Thoracic aorta (tissue), 2 donors: ENCODE measurements around the gene GPSM1. TPM values are rescaled to one million over a fixed set of nuclear protein-coding genes. Genes with fewer than 3 reads are reported as not detected.

Source experiments
- ATAC-seq: fragments of 150-250 bp; one replicate; pipeline ENCODE4 v1.8.0; 2017; ENCODE audit warnings: low read depth; ENCODE audit not compliant: insufficient number of reproducible peaks, low FRiP score
- DNase-seq: peaks from one replicate; pipeline ENCODE4 v3.0.0-alpha.2; 2020; ENCODE audit warnings: low spot score
- H3K27ac ChIP-seq, 2 donors: fragments of 200-600 bp; sonication (generic); 1 replicate in 1 of 2; 2 replicates in 1 of 2; pipeline ENCODE4 v1.5.1; 2016; ENCODE audit warnings: mild to moderate bottlenecking in 2 of 2, moderate library complexity in 2 of 2
- H3K27me3 ChIP-seq: fragments of 200-600 bp; sonication (generic); replicated peaks from 2 replicates; pipeline ENCODE4 v1.6.0; 2016; ENCODE audit warnings: mild to moderate bottlenecking; ENCODE audit not compliant: insufficient read depth
- H3K36me3 ChIP-seq: fragments of 200-600 bp; sonication (generic); one replicate; pipeline ENCODE4 v1.5.1; 2016
- H3K4me1 ChIP-seq, 2 donors: fragments of 200-600 bp; sonication (generic); 1 replicate in 1 of 2; 2 replicates in 1 of 2; pipeline versions ENCODE4 v1.5.1 to v1.6.0; 2016; ENCODE audit warnings: low read depth in 2 of 2, mild to moderate bottlenecking in 1 of 2; ENCODE audit not compliant: control insufficient read depth in 1 of 2
- H3K4me3 ChIP-seq: fragments of 200-600 bp; sonication (generic); 2 replicates; pipeline ENCODE4 v1.5.1; 2016; ENCODE audit warnings: mild to moderate bottlenecking
- H3K9me3 ChIP-seq: fragments of 200-600 bp; sonication (generic); 2 replicates; pipeline ENCODE4 v1.5.1; 2016
- CTCF ChIP-seq: fragments of 200-600 bp; sonication (generic); IDR thresholded peaks from one replicate; pipeline ENCODE4 v1.5.1; 2019; ENCODE audit warnings: antibody characterized with exemption
- total RNA-seq, 2 donors: library from RNA; depleted of rRNA; stranded (reverse); fragments of >200 nt; gene quantifications; one replicate each; pipeline versions ENCODE4 v1.1.0 to v1.2.3, GENCODE V29; 2016

GPSM1 gene
- total RNA-seq, 2 donors from 2014 or later, result 29.2 to 33.6 TPM

DNA sequence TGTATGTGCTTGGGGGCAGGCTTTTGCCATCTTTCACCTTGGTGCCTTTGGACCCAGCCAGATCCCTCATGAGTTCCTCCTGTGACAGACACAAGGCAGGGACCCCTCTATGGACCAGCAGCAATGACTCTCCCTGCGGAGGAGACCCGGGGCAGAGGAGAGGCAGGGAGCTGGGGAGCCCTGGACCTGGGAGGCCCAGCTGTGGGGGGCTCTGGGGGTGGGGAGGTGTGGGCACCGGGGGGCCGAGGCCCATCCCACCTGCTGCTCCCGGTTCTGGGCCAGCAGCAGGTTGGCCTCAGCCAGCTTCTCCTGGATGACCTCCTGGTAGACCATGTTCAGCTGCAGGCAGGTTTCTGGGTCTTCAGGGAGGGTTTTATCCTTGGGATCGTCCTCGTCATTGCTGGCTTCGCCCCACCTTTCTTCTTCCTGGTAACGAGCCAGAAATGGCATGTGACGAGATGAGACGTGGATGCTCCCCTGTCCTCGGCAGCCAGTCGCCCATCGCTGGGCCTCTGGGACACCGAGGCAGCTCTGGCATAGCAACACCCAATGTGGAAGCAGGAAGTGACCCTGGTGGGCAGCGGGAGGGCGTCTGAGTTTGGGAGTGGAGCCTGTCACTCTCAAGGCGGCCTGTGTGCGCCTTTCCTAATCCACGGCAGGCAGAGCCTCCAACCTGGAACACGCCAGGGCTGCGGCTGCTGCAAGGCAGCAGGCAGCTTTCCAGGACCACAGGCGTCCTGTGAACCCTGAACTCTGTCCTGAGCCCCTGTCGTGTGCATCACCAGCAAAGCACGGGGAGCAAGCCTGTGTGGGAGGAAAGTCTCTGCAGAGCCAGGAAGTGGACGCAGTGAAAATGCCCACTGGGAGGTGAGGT lies 68.2 kb downstream of the GPSM1 start:
- no peak for ATAC-seq
- peaks cover 46% of the 10 kb centered on the region for H3K36me3 ChIP-seq

GRCh38 chr9:136396219-136396515 lies 68.8 kb downstream of the GPSM1 start:
- Histone ChIP-seq H3K4me3 (no peak overlapping the region), H3K36me3 (peaks cover 46% of the 10 kb centered on the region), H3K9me3 (no peaks in the 10 kb centered on the region), H3K27me3 (no peaks in the 10 kb centered on the region), H3K4me1 (peaks cover 13 to 22% of the 10 kb centered on the region in 2 donors), H3K27ac (no peak overlapping the region)
- ATAC-seq (no peak), DNase-seq (no peak)
- TF ChIP-seq CTCF, result no peak

More for the DNA sequence above, 68.2 kb downstream of the GPSM1 start:
- Histone ChIP-seq H3K27me3 (no peaks in the 10 kb centered on the region), H3K4me3 (no peak overlapping the region), H3K9me3 (no peaks in the 10 kb centered on the region), H3K27ac (no peak overlapping the region), H3K4me1 (peaks cover 12 to 19% of the 10 kb centered on the region in 2 donors)
- DNase-seq, result no peak
- TF ChIP-seq CTCF, result no peak

DNA sequence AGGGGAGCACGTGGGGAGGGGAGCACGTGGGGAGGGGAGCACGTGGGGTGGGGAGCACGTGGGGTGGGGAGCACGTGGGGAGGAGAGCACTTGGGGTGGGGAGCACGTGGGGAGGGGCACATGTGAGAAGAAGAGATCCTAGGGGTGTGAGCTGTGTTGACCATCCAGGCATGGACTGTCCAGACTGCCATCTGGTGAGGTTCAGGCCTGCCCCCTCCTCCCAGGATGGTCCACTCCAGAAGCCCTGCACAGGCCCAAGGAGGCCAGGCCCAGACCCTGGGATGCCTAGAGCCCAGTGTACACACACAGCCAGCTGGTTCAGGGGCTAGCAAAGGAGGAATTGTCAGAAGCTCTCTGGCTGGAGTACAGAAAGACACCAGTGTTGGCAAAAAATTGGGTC lies 70.3 kb downstream of the GPSM1 start:
- no peak overlapping the region for H3K27ac ChIP-seq
- DNase-seq (no peak), ATAC-seq (no peak)
- H3K27me3 ChIP-seq, result no peaks in the 10 kb centered on the region
- peaks cover 13 to 22% of the 10 kb centered on the region in 2 donors for H3K4me1 ChIP-seq
- peaks cover 36% of the 10 kb centered on the region for H3K36me3 ChIP-seq
- H3K4me3 ChIP-seq, result no peak overlapping the region
- H3K9me3 ChIP-seq, result no peaks in the 10 kb centered on the region
- no peak for TF ChIP-seq CTCF

- H3K4me3 ChIP-seq, result no peak overlapping the region
- no peaks in the 10 kb centered on the region for H3K27me3 ChIP-seq
- no peaks in the 10 kb centered on the region for H3K9me3 ChIP-seq
- no peak for ATAC-seq
- no peak for DNase-seq
- H3K4me1 ChIP-seq, result peaks cover 13 to 22% of the 10 kb centered on the region in 2 donors
- peaks cover 36% of the 10 kb centered on the region for H3K36me3 ChIP-seq
- no peak overlapping the region for H3K27ac ChIP-seq
- no peak for TF ChIP-seq CTCF
Observed at GRCh38 chr9:136398286-136398685, 70.9 kb downstream of the GPSM1 start.

DNA sequence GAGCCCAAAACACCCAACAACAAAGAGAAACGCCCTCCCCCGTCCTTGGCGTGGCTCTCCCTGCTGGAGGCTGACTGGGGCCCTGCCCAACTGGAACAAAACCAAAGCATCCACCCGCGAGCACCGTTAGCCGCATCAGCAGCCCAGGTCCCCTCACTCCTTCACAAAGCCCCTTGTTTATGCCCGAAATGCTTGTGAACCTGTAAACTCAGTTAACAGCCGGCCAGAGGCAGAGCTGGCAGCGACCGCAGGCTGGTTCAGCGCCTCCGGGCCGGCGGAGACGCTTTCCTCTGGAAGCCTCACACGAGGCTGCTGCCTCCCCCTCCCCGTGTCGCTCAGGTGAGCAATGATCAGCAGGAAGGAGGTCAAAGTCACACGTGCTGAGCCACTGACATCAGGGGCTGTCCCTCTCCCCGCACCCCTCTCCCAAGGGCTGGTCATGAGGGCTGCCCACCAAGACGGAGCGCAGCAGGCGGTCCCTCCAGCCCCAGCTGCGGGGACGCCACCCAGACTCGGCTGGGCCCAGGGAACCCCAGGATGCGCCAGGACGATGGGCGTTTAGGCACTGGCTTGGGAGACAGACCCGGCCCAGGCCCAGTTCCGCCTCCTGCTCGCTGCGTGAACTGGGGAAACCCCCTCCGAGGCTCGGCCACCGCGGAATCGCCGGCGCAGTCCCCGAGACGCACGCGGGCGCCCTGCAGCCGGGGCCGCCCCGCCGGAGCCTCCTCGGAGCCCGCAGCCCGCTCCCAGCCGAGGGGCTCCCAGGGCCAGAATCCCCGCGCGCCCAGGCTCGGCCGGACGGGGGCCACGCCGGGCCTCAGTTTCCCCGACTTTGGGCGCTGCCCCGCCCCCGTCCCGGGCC lies 72.1 kb downstream of the GPSM1 start:
- H3K27me3 ChIP-seq, result no peaks in the 10 kb centered on the region
- H3K9me3 ChIP-seq, result no peaks in the 10 kb centered on the region
- peaks cover 13 to 22% of the 10 kb centered on the region in 2 donors for H3K4me1 ChIP-seq
- H3K27ac ChIP-seq, result no peak overlapping the region
- H3K4me3 ChIP-seq, result peak overlapping the region; percentile 90
- ATAC-seq (no peak), DNase-seq (no peak)
- TF ChIP-seq CTCF, result no peak
- H3K36me3 ChIP-seq, result peaks cover 28% of the 10 kb centered on the region
